ENCODE data around the gene RNF4. TPM values are rescaled to one million over a fixed set of nuclear protein-coding genes. Genes with fewer than 3 reads are reported as not detected.

RNF4 gene
- total RNA-seq, 4 donors from 2014 or later = 42.2 to 99.0 (median 50.1) TPM

GRCh38 chr4:2445571-2445970 is 23.3 kb upstream of the RNF4 start:
- H3K27me3 ChIP-seq = no peaks in the 10 kb centered on the region
- no peaks in the 10 kb centered on the region for H3K36me3 ChIP-seq
- no peak overlapping the region for H3K27ac ChIP-seq
- no peaks in the 10 kb centered on the region for H3K9me3 ChIP-seq
- TF ChIP-seq POLR2A (IDR thresholded peaks at IDR 0.05) = no peak
- TF ChIP-seq CTCF (IDR thresholded peaks at IDR 0.05) = no peak
- H3K4me3 ChIP-seq = no peak overlapping the region
- no peak for DNase-seq
- H3K4me1 ChIP-seq = no peaks in the 10 kb centered on the region

- no peaks in the 10 kb centered on the region for H3K4me1 ChIP-seq
- H3K4me3 ChIP-seq = no peak overlapping the region
- no peaks in the 10 kb centered on the region for H3K9me3 ChIP-seq
- no peaks in the 10 kb centered on the region for H3K27me3 ChIP-seq
- H3K27ac ChIP-seq = no peak overlapping the region
- DNase-seq = no peak
- no peaks in the 10 kb centered on the region for H3K36me3 ChIP-seq
- TF ChIP-seq CTCF (IDR thresholded peaks at IDR 0.05) (no peak), POLR2A (IDR thresholded peaks at IDR 0.05) (no peak)
These were observed 22.0 kb upstream of the RNF4 start for GRCh38 chr4:2446656-2447564.

- Histone ChIP-seq H3K4me1 (no peaks in the 10 kb centered on the region), H3K27ac (no peak overlapping the region), H3K9me3 (no peaks in the 10 kb centered on the region), H3K27me3 (no peaks in the 10 kb centered on the region), H3K4me3 (no peak overlapping the region), H3K36me3 (no peaks in the 10 kb centered on the region)
- no peak for DNase-seq
- TF ChIP-seq POLR2A (IDR thresholded peaks at IDR 0.05) (no peak), CTCF (IDR thresholded peaks at IDR 0.05) (no peak)
These were observed 20.3 kb upstream of the RNF4 start for GRCh38 chr4:2448589-2448988.

- H3K4me1 ChIP-seq = no peaks in the 10 kb centered on the region
- H3K36me3 ChIP-seq = no peaks in the 10 kb centered on the region
- no peak for DNase-seq
- no peaks in the 10 kb centered on the region for H3K9me3 ChIP-seq
- H3K27me3 ChIP-seq = no peaks in the 10 kb centered on the region
- no peak overlapping the region for H3K27ac ChIP-seq
- TF ChIP-seq CTCF (IDR thresholded peaks at IDR 0.05) = no peak
- no peak overlapping the region for H3K4me3 ChIP-seq
These were observed 19.9 kb upstream of the RNF4 start for GRCh38 chr4:2449051-2449450.

GRCh38 chr4:2449511-2450392 is 19.2 kb upstream of the RNF4 start:
- Histone ChIP-seq H3K4me1 (no peaks in the 10 kb centered on the region), H3K9me3 (no peaks in the 10 kb centered on the region), H3K36me3 (no peaks in the 10 kb centered on the region), H3K4me3 (no peak overlapping the region), H3K27ac (no peak overlapping the region), H3K27me3 (no peaks in the 10 kb centered on the region)
- TF ChIP-seq POLR2A (IDR thresholded peaks at IDR 0.05) (no peak), CTCF (IDR thresholded peaks at IDR 0.05) (no peak)
- DNase-seq = no peak

Data from Peyer's patch (tissue), 4 donors.